ENCODE results near the gene ZFP3. TPM values are rescaled to one million over a fixed set of nuclear protein-coding genes. Genes with fewer than 3 reads are reported as not detected.
A peak's percentile ranks its signal among the peaks of the same experiment; 100 is the strongest.

The ZFP3 gene
- total RNA-seq, 1 experiment from 2014 or later = 0.11 TPM

DNA sequence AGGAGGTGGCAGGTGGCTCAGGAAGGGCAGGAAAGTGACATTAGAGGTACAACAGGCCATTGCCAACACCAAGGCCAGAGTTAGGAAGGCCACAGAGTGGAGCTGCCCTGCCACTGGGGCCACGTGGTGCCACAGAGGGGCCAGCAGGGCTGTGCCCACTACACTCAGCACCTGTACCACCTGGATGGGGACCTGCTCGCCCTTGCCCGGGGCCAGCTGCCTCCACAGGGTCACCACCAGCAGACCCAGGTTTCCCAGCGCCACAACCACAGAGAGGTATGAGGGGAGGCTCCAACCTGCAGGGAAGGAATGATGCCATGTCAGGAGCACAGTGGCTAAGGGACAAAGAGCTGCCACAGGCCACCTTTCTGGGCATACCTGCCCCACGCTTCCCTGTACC, 44.2 kb upstream of the ZFP3 start:
- no peak overlapping the region for H3K9ac ChIP-seq (ENCODE audit: extremely low read depth, insufficient read length, low read length)
- no peak overlapping the region for H2BK120ac ChIP-seq (ENCODE audit: low read depth, low read length, poor library complexity, severe bottlenecking)
- no peak overlapping the region for H2BK15ac ChIP-seq (ENCODE audit: low read depth, low read length)
- Mint-ChIP-seq H3K4me3 (no peak overlapping the region), H3K27me3 (ENCODE audit: low read depth) (peaks cover 52% of the 10 kb centered on the region), H3K4me1 (peaks cover 0 to 3% of the 10 kb centered on the region in 2 experiments; a peak in 1 of 4 replicates), H3K36me3 (ENCODE audit: insufficient read depth in 1 of 3, low read depth in 3 of 3) (no peaks in the 10 kb centered on the region), H3K27ac (no peak overlapping the region), H3K9me3 (no peaks in the 10 kb centered on the region)
- no peak overlapping the region for H3K18ac ChIP-seq (ENCODE audit: insufficient read length, low read depth, low read length)
- H3K27me3 ChIP-seq (ENCODE audit: insufficient read depth, low read length) = peaks cover 2% of the 10 kb centered on the region; the same call in 1 of the 2 replicates
- TF ChIP-seq, protein P1, sequence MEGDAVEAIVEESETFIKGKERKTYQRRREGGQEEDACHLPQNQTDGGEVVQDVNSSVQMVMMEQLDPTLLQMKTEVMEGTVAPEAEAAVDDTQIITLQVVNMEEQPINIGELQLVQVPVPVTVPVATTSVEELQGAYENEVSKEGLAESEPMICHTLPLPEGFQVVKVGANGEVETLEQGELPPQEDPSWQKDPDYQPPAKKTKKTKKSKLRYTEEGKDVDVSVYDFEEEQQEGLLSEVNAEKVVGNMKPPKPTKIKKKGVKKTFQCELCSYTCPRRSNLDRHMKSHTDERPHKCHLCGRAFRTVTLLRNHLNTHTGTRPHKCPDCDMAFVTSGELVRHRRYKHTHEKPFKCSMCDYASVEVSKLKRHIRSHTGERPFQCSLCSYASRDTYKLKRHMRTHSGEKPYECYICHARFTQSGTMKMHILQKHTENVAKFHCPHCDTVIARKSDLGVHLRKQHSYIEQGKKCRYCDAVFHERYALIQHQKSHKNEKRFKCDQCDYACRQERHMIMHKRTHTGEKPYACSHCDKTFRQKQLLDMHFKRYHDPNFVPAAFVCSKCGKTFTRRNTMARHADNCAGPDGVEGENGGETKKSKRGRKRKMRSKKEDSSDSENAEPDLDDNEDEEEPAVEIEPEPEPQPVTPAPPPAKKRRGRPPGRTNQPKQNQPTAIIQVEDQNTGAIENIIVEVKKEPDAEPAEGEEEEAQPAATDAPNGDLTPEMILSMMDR (conservative IDR thresholded peaks at IDR 0.05) = no peak
- peak; percentile 28 for DNase-seq
- no peak overlapping the region for H2AFZ ChIP-seq (ENCODE audit: low read length)
- no peak overlapping the region for H3K56ac ChIP-seq (ENCODE audit: insufficient read length, low read depth, low read length)
- no peaks in the 10 kb centered on the region for H3K9me3 ChIP-seq (ENCODE audit: control insufficient read depth, low read depth, low read length)
- H3K4me2 ChIP-seq (ENCODE audit: insufficient read depth, insufficient read length, low read length) = no peak overlapping the region
- no peaks in the 10 kb centered on the region for H3K23me2 ChIP-seq (ENCODE audit: insufficient read length, low read depth, low read length, poor library complexity, severe bottlenecking)
- H2AK5ac ChIP-seq (ENCODE audit: insufficient read length, low read length) = no peak overlapping the region
- no peaks in the 10 kb centered on the region for H3K79me1 ChIP-seq (ENCODE audit: insufficient read depth, low read depth, low read length, poor library complexity, severe bottlenecking)
- H3K27ac ChIP-seq (ENCODE audit: insufficient read length, low read depth, low read length) = no peak overlapping the region
- H2BK5ac ChIP-seq (ENCODE audit: insufficient read length, low read length) = no peak overlapping the region
- H3K23ac ChIP-seq (ENCODE audit: insufficient read length, low read depth, low read length) = no peak overlapping the region
- no peak overlapping the region for H4K8ac ChIP-seq (replicated peaks; ENCODE audit: insufficient read length, low read depth, low read length)
- no peak overlapping the region for H4K91ac ChIP-seq (ENCODE audit: insufficient read length, low read depth, low read length)
- no peak overlapping the region for H3K14ac ChIP-seq (ENCODE audit: insufficient read depth, low read length)
- no peak overlapping the region for H4K5ac ChIP-seq (ENCODE audit: insufficient read length, low read depth, low read length)
- WGBS (ENCODE audit: extremely low coverage, insufficient read length, low lambda C conversion rate) = no CpG with 5 or more reads among the region's 5 CpGs
- H3K4ac ChIP-seq (ENCODE audit: low read depth, low read length) = no peak overlapping the region
- H2BK20ac ChIP-seq (ENCODE audit: low read depth, low read length, poor library complexity, severe bottlenecking) = no peak overlapping the region
- no peaks in the 10 kb centered on the region for H4K20me1 ChIP-seq (ENCODE audit: control insufficient read depth, insufficient read depth, insufficient read length)
- no peak overlapping the region for H2BK12ac ChIP-seq (ENCODE audit: insufficient read length, low read depth, low read length)
- H3K4me1 ChIP-seq (ENCODE audit: insufficient read depth, low read length) = no peaks in the 10 kb centered on the region
- H3K79me2 ChIP-seq (ENCODE audit: insufficient read depth, low read length) = no peaks in the 10 kb centered on the region
- no peak overlapping the region for H3T11ph ChIP-seq (ENCODE audit: low read length)

Data from H9 (cell line).